HepG2 (cell line): ENCODE data around the gene CA9. TPM values are rescaled to one million over a fixed set of nuclear protein-coding genes. Genes with fewer than 3 reads are reported as not detected.

Experiments used
- HOXA3 ChIP-seq: sonication (generic); formaldehyde crosslinking; IDR thresholded peaks from 2 replicates; pipeline ENCODE4 v1.5.0; 2020; ENCODE audit warnings: missing genetic modification reagents
- NR2F2 ChIP-seq: IDR thresholded peaks from 2 replicates; pipeline ENCODE4 v1.6.1; 2012; ENCODE audit warnings: low read depth, inconsistent platforms, borderline replicate concordance
- SIX1 ChIP-seq: sonication (generic); formaldehyde crosslinking; IDR thresholded peaks from 2 replicates; pipeline ENCODE4 v1.4.0; 2020; ENCODE audit warnings: missing genetic modification reagents, borderline replicate concordance
- TSC22D2 ChIP-seq: sonication (generic); formaldehyde crosslinking; IDR thresholded peaks from 2 replicates; pipeline ENCODE4 v1.5.1; 2020; ENCODE audit warnings: missing genetic modification reagents, mild to moderate bottlenecking, borderline replicate concordance
- ZNF33B ChIP-seq: sonication (generic); formaldehyde crosslinking; IDR thresholded peaks from 2 replicates; pipeline ENCODE4 v1.5.1; 2020; ENCODE audit warnings: mild to moderate bottlenecking, missing genetic modification reagents
- ZNF558 ChIP-seq: sonication (generic); formaldehyde crosslinking; IDR thresholded peaks from 2 replicates; pipeline ENCODE4 v1.9.0; 2022; ENCODE audit warnings: mild to moderate bottlenecking, missing genetic modification reagents, borderline replicate concordance
- ZSCAN25 ChIP-seq: sonication (generic); formaldehyde crosslinking; IDR thresholded peaks from 2 replicates; pipeline ENCODE4 v1.8.0; 2022; ENCODE audit warnings: mild to moderate bottlenecking, missing genetic modification reagents
- polyA plus RNA-seq, 8 experiments: library from polyadenylated mRNA; depleted of rRNA in 3 of 8; stranded (reverse) in 7 of 8; unstranded in 1 of 8; fragments of >200 nt; fragmentation: Illumina TruSeq in 4 of 8; extraction: Trizol in 4 of 8; gene quantifications; 2 replicates each; pipeline versions ENCODE4 v1.2.1 to v1.2.3, GENCODE V29; 2011 to 2016; ENCODE audit warnings: low read depth in 4 of 8, missing spikeins in 1 of 8, mixed read lengths in 1 of 8; ENCODE audit not compliant: insufficient read depth in 1 of 8
- total RNA-seq, 5 experiments: library from RNA; depleted of rRNA; stranded (reverse); fragments of >200 nt; fragmentation: Illumina TruSeq; extraction: Trizol; gene quantifications; 2 replicates each; pipeline ENCODE4 v1.2.3, GENCODE V29; 2016; ENCODE audit warnings: low read depth in 1 of 5
- TF ChIP-seq, protein P1 (sequence below): sonication (generic); formaldehyde crosslinking; IDR thresholded peaks from one replicate; pipeline ENCODE4 v1.5.1; 2020; ENCODE audit warnings: mild to moderate bottlenecking, missing genetic modification reagents; ENCODE audit errors: not compliant biosample characterization
- TF ChIP-seq, protein P2 (sequence below), 2 experiments: sonication (generic) in 1 of 2; formaldehyde crosslinking in 1 of 2; IDR thresholded peaks; 2 replicates each; pipeline versions ENCODE4 v1.4.0 to v1.6.1; 2018 to 2020; ENCODE audit warnings: missing genetic modification reagents in 2 of 2, borderline replicate concordance in 1 of 2, low read depth in 1 of 2, mild to moderate bottlenecking in 1 of 2, missing biosample characterization in 1 of 2
- TF ChIP-seq, protein P3 (sequence below): sonication (generic); formaldehyde crosslinking; IDR thresholded peaks from 2 replicates; pipeline ENCODE4 v1.5.0; 2020; ENCODE audit warnings: missing genetic modification reagents
- TF ChIP-seq, protein P4 (sequence below): sonication (generic); formaldehyde crosslinking; IDR thresholded peaks from 2 replicates; pipeline ENCODE4 v1.4.0; 2020; ENCODE audit warnings: missing genetic modification reagents

The CA9 gene
- total and polyA plus RNA-seq, 2 of the 13 experiments (the other 11 are each of a cell fraction or from before 2014, with no cell fraction given): 0.13 to 152 TPM

DNA sequence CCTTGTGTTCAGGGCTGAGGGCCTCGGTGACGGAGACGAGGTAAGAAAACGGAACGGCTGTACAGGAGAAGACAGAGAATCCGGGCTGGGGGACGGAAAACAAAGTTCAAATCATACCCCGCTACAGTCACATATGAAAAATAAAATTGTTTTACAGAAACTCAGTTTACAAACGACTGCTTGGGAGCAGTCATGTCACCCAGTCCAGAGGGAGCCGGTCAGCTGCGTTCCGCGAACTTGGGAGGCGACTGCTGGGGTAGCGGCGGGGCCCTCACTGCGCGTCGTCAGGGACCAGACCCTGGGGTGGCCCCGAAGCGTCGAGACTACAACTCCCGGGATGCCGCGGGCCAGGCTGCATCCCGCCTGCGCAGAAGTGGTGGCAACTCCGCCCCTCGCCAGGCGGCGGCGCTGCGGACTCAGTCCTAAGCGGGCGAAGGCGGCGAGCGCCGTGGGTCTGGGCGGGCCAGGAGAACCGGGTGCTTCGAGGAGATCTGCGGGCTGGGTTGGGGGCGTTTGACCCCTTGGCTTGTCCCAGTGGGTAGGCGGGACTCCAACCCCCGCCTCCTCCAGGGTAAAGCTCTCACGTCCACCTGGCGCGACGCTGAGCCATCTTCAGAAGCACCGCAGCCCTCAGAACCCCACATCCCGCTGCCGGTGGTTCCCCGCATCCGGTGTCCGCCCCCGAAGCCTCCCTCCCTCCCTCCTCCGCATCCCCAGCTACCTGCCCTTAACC, 27.0 kb upstream of the CA9 start (continued):
- TF ChIP-seq, protein P1, sequence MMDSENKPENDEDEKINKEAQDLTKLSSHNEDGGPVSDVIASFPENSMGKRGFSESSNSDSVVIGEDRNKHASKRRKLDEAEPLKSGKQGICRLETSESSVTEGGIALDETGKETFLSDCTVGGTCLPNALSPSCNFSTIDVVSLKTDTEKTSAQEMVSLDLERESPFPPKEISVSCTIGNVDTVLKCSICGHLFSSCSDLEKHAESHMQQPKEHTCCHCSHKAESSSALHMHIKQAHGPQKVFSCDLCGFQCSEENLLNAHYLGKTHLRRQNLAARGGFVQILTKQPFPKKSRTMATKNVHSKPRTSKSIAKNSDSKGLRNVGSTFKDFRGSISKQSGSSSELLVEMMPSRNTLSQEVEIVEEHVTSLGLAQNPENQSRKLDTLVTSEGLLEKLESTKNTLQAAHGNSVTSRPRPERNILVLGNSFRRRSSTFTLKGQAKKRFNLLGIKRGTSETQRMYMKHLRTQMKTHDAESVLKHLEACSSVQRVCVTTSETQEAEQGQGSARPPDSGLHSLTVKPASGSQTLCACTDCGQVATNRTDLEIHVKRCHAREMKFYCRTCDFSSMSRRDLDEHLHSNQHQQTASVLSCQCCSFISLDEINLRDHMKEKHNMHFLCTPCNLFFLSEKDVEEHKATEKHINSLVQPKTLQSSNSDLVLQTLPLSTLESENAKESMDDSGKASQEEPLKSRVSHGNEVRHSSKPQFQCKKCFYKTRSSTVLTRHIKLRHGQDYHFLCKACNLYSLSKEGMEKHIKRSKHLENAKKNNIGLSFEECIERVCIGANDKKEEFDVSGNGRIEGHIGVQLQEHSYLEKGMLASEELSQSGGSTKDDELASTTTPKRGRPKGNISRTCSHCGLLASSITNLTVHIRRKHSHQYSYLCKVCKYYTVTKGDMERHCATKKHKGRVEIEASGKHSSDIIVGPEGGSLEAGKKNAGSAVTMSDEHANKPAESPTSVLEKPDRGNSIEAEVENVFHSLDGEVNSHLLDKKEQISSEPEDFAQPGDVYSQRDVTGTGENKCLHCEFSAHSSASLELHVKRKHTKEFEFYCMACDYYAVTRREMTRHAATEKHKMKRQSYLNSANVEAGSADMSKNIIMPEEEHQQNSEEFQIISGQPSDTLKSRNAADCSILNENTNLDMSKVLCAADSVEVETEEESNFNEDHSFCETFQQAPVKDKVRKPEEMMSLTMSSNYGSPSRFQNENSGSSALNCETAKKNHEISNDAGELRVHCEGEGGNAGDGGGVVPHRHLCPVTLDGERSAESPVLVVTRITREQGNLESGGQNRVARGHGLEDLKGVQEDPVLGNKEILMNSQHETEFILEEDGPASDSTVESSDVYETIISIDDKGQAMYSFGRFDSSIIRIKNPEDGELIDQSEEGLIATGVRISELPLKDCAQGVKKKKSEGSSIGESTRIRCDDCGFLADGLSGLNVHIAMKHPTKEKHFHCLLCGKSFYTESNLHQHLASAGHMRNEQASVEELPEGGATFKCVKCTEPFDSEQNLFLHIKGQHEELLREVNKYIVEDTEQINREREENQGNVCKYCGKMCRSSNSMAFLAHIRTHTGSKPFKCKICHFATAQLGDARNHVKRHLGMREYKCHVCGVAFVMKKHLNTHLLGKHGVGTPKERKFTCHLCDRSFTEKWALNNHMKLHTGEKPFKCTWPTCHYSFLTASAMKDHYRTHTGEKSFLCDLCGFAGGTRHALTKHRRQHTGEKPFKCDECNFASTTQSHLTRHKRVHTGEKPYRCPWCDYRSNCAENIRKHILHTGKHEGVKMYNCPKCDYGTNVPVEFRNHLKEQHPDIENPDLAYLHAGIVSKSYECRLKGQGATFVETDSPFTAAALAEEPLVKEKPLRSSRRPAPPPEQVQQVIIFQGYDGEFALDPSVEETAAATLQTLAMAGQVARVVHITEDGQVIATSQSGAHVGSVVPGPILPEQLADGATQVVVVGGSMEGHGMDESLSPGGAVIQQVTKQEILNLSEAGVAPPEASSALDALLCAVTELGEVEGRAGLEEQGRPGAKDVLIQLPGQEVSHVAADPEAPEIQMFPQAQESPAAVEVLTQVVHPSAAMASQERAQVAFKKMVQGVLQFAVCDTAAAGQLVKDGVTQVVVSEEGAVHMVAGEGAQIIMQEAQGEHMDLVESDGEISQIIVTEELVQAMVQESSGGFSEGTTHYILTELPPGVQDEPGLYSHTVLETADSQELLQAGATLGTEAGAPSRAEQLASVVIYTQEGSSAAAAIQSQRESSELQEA (CRISPR knock-in tag): peak; percentile 23
- peak; percentile 73; the same call in 1 of the 2 replicates for TF ChIP-seq HOXA3 (CRISPR knock-in tag)
- TF ChIP-seq ZSCAN25: peak; percentile 65; the same call in 1 of the 2 replicates
- TF ChIP-seq ZNF33B (CRISPR knock-in tag): peak; percentile 59; the same call in 1 of the 2 replicates
- TF ChIP-seq, protein P2, sequence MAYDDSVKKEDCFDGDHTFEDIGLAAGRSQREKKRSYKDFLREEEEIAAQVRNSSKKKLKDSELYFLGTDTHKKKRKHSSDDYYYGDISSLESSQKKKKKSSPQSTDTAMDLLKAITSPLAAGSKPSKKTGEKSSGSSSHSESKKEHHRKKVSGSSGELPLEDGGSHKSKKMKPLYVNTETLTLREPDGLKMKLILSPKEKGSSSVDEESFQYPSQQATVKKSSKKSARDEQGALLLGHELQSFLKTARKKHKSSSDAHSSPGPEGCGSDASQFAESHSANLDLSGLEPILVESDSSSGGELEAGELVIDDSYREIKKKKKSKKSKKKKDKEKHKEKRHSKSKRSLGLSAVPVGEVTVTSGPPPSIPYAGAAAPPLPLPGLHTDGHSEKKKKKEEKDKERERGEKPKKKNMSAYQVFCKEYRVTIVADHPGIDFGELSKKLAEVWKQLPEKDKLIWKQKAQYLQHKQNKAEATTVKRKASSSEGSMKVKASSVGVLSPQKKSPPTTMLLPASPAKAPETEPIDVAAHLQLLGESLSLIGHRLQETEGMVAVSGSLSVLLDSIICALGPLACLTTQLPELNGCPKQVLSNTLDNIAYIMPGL (CRISPR knock-in tag; IDR thresholded peaks at IDR 0.05; ENCODE audit: borderline replicate concordance in 1 of 2, low read depth in 1 of 2): peak; percentile 74 to 93
- no peak for TF ChIP-seq NR2F2
- TF ChIP-seq, protein P3, sequence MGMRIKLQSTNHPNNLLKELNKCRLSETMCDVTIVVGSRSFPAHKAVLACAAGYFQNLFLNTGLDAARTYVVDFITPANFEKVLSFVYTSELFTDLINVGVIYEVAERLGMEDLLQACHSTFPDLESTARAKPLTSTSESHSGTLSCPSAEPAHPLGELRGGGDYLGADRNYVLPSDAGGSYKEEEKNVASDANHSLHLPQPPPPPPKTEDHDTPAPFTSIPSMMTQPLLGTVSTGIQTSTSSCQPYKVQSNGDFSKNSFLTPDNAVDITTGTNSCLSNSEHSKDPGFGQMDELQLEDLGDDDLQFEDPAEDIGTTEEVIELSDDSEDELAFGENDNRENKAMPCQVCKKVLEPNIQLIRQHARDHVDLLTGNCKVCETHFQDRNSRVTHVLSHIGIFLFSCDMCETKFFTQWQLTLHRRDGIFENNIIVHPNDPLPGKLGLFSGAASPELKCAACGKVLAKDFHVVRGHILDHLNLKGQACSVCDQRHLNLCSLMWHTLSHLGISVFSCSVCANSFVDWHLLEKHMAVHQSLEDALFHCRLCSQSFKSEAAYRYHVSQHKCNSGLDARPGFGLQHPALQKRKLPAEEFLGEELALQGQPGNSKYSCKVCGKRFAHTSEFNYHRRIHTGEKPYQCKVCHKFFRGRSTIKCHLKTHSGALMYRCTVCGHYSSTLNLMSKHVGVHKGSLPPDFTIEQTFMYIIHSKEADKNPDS: no peak
- TF ChIP-seq TSC22D2 (CRISPR knock-in tag): no peak
- TF ChIP-seq, protein P4, sequence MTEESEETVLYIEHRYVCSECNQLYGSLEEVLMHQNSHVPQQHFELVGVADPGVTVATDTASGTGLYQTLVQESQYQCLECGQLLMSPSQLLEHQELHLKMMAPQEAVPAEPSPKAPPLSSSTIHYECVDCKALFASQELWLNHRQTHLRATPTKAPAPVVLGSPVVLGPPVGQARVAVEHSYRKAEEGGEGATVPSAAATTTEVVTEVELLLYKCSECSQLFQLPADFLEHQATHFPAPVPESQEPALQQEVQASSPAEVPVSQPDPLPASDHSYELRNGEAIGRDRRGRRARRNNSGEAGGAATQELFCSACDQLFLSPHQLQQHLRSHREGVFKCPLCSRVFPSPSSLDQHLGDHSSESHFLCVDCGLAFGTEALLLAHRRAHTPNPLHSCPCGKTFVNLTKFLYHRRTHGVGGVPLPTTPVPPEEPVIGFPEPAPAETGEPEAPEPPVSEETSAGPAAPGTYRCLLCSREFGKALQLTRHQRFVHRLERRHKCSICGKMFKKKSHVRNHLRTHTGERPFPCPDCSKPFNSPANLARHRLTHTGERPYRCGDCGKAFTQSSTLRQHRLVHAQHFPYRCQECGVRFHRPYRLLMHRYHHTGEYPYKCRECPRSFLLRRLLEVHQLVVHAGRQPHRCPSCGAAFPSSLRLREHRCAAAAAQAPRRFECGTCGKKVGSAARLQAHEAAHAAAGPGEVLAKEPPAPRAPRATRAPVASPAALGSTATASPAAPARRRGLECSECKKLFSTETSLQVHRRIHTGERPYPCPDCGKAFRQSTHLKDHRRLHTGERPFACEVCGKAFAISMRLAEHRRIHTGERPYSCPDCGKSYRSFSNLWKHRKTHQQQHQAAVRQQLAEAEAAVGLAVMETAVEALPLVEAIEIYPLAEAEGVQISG (CRISPR knock-in tag): peak; percentile 95
- TF ChIP-seq SIX1 (CRISPR knock-in tag): no peak
- TF ChIP-seq ZNF558: no peak
